GM21447 (cell line): ENCODE measurements around the gene ERF.

Experiments
- ATAC-seq: cut with Tn5 transposase; IDR thresholded peaks from one replicate; pipeline ENCODE4 v1.9.1; 2021; ENCODE audit not compliant: unreplicated experiment

ERF gene

DNA sequence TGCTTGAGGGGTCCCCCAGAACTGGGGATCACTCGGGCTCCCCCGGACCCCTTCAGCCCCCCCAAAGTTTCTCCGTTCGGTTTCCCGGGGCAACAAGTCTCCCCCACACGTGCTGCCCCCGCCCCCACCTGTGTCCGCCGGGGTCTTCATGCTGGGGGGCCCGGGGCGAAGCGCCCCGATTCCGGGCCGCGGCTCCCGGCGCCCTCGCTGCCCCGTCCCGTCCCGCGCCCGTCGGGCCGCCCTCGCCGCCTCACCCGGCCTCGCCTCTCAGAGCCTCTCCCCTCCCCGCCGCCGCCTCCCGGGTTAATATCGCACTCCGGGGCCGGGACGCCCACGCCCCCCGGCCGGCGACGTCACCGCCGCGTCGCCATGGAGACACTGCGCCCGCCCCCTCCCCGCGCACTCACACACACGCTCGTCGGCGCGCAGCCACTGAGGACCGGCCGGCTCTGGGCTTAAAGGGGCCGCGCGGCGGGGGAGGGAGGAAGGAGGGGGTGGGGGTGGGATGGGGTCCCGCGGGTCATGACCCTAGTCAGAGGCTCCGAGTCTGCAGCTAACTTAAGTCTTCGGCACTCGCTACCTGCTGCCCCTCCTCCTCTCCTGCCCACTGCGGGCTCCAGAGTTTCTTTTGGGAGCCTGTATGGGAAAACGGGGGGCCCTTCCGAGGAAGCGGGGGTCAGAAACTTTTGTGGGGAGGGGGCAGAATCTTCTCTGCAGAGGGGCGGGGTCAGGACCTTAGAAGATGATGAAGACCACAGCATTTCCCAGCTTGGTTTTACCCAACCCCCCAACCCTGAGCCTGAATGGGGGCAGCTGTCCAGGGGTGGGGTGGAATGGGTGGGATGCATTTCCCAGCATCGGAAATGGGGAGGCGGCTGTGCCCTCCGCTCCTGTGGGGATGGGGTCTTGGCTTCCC is at the start of gene ERF:
Gene ERF (minus strand): TSS at position 279 of the 916 bp plus-strand sequence. CDS start 129 bp downstream, at position 150.
- peak; percentile 52 for ATAC-seq

DNA sequence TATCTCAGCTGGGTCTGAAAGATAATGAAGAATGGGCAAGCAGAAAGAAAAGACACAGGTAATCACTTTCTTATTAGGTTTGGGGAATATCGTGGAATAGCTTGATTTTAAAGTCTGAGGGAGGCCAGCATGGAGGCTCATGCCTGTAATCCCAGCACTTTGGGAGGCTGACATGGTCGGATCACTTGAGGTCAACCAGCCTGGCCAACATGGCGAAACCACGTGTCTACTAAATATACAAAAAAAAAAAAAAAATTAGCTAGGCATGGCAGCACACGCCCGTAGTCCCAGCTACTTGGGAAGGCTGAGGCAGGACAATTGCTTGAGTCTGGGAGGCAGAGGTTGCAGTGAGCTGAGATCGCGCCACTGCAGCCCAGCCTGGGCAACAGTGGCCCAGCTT is 48.9 kb upstream of the ERF start:
- ATAC-seq: no peak

DNA sequence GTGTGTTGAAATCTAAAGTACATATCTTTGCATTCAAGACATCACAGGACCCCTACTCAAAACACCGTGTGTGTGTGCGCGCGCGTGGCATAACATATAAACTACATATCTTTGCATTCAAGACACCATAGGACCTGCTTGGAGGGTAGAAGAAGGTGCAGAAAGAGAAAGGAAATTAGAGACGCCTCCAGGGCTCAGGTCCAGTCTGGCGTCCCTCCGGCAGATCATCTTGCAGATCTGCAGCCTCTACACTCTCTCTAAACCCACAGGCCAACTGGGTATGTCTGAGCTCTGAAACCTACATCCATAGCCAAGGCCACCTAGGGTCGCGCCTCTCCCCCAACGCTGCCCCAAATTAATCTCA is 48.2 kb upstream of the ERF start:
- no peak for ATAC-seq

DNA sequence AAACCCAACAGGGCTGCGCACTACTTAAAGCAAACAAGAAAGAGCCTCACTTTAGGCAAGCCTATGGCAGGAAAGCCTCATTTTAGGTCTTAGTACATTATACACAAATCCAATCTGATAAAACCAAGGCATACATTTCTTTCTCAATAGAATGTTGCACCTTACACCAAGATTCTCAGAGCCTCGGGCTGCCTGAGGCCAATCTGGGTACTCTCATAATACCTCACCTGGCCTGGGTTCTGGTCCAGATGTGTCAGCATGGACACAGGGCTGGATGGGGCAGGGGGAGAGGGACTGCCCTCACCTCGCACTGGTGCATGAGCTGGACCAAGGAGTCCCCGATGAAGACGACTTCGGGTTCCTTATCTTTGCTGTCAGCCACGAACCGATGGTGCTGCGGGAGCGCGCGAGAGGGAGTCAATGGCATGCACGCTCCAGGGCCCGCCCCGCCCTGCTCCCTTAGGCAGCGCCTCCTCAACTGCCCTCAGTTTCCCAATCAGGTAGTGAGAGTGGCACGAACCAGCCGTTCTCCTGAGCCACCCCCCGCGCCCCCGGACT is 46.8 kb upstream of the ERF start, which contains the start of gene PRR19:
Gene PRR19 (plus strand): TSS at position 487 of the 558 bp plus-strand sequence. CDS start 7,453 bp downstream, outside the sequence.
- no peak for ATAC-seq

DNA sequence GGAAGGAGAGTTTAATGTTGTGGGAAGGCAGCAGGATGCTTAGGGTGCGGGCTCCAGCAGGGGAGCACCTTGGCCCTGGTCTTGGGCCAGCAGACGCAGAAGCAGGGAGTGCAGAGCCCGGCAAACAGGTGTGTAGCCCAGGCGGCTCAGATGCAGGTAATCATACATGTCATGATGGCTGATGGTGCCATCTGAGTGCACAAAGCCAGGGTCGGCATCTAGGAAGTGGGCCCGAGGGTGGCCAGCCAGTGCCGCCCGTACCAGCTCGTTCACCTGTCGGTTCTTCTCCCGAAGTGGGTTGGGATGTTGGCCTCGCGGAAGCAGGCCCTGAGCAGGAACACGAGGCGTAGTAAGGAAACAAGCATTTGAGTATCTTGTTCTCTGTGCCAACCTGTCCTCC is 42.1 kb upstream of the ERF start:
- no peak for ATAC-seq

DNA sequence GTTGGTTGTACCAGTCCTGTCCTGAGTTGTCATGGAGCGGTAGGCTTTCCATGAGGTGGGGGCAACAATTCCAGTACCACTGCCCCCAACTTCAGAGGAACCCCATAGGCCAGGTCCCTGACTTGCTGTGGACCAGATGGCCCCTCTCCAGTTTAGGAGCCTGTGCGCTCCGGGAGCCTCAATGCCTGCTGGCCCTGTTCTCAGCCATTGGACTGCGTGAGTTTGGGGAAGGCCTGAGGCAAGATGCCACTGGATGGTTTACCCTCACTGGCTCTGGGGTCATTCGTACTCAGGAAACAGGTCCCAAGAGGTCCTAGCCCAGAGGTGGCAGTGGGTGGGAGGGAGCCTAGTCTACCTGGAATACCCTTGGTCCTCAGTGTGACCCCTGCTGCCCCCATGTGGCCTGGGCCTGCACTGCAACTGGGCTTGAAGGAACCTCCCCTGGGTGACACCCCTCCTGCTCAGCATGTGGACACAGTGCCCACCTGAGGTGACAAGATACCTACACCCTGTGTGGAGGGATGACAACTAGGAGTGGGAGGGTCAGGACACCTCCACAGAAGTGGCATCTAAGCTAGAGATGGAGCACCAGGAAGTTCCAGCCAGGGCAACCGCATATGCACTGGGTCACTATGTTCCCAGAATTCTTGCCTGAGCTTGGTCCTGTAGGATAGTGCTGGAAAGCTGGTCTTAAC is 41.0 kb upstream of the ERF start:
- peak; percentile 45 for ATAC-seq

DNA sequence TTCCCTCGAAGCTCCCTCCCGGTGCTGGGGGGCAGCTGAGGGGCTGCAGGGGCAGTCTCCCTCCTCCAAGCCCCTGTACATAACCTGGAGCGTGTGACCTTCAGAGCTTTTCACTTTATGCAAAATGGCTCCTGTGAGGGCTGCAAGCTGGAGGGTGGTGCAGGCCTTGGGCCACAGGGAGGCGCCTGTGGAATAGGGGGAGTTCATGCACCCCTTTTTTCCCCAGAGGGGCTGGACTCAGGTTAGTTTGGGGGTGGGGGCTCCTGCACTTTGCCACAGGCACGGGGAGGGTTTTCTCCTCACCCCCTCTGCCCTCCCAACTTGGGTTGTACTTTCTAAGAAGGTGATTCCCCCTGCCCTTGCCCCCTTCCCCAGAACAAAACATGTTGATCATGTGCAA is 40.4 kb upstream of the ERF start:
- no peak for ATAC-seq

DNA sequence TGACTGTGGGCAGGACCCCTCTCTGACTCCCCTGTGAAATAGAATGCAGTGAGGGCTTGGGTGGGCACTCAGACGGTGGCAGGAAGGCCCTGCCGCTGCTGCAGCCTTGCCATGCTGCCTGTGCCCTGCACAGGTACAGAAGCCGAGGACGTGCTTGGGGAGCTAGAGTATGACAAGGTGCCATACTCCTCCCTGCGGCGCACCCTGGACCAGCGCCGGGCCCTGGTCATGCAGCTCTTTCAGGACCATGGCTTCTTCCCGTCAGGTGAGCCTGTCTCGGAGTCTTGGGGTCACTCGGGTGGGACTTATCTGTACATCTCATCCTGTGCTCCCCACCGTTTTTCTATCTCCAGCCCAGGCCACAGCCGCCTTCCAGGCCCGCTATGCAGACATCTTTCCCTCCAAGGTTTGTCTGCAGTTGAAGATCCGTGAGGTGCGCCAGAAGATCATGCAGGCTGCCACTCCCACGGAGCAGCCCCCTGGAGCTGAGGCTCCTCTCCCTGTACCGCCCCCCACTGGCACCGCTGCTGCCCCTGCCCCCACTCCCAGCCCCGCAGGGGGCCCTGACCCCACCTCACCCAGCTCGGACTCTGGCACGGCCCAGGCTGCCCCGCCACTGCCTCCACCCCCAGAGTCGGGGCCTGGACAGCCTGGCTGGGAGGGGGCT is 39.7 kb upstream of the ERF start:
- ATAC-seq: no peak

DNA sequence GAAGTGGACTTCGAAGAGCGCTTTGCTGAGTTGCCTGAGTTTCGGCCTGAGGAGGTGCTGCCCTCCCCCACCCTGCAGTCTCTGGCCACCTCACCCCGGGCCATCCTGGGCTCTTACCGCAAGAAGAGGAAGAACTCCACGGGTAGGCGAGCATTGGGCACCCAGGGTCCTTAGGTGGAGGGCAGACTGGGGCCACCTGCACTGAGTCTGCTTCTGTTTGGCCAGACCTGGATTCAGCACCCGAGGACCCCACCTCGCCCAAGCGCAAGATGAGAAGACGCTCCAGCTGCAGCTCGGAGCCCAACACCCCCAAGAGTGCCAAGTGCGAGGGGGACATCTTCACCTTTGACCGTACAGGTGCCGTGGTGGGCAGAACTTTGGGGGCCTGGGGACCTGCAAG is 39.0 kb upstream of the ERF start:
- ATAC-seq: no peak

DNA sequence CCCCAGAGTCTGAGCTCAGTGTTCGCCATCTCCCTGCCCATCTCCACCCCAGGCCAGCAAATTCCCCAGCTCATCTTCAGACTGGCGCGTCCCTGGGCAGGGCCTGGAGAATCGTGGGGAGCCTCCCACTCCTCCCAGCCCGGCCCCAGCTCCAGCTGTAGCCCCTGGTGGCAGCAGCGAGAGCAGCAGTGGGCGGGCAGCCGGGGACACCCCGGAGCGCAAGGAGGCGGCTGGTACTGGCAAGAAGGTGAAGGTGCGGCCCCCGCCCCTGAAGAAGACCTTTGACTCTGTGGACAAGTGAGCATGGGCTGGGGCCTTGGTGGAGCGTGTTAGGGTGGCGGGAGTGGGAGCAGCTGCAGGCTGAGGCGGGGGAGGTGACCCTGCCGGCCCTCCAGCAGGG is 38.6 kb upstream of the ERF start:
- ATAC-seq: no peak

DNA sequence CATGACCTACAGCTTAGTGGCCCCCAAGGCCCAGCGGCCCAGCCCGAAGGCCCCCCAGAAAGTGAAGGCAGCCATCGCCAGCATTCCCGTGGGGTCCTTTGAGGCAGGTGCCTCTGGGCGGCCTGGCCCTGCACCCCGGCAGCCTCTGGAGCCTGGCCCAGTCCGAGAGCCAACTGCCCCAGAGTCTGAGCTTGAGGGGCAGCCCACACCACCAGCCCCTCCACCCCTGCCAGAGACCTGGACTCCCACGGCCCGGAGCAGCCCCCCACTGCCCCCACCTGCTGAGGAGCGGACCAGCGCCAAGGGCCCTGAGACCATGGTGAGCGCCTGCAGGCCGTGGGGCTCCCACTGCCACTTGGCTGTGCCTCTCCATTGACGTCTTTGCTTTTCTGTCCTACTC is 38.0 kb upstream of the ERF start:
- ATAC-seq: no peak

DNA sequence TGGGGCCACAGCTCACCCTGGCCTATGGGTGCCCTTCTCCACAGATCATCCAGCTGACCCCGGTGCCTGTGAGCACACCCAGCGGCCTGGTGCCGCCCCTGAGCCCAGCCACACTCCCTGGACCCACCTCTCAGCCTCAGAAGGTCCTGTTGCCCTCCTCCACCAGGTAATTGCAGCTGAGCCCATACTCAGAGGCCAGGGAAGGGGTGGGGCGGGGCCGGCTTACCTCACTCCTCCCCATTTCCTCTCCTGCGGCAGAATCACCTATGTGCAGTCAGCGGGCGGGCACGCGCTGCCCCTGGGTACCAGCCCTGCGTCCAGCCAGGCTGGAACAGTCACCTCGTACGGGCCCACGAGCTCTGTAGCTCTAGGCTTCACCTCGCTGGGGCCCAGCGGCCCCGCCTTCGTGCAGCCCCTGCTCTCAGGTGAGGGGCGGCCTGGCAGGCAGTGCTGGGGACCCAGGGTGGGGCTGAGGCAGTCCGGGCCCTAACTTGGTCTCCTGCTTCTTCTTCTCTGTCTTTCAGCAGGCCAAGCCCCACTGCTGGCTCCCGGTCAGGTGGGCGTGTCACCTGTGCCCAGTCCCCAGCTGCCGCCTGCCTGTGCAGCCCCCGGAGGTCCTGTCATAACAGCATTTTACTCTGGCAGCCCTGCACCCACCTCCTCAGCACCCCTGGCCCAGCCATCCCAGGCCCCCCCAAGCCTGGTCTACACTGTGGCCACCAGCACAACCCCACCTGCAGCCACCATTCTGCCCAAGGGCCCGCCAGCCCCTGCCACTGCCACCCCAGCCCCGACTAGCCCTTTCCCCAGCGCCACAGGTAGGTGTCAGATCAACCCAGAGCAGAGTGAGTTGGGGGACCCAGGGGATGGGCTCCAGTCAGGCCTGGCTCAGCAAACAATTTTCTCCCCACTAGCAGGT is 37.4 kb upstream of the ERF start:
- ATAC-seq: no peak

DNA sequence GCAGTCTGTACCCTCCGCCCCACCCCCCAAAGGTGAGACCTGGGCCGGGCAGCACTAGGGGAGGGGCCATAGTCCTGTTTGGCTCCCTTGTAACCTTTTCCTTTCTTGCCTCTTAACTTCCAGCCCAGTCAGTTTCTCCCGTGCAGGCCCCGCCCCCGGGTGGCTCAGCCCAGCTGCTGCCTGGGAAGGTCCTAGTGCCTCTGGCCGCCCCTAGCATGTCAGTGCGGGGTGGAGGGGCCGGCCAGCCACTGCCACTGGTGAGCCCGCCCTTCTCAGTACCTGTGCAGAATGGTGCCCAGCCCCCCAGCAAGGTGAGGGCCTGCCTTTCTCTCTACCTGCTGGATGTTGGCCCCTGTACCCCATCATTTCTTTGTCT is 36.5 kb upstream of the ERF start:
- ATAC-seq: no peak

DNA sequence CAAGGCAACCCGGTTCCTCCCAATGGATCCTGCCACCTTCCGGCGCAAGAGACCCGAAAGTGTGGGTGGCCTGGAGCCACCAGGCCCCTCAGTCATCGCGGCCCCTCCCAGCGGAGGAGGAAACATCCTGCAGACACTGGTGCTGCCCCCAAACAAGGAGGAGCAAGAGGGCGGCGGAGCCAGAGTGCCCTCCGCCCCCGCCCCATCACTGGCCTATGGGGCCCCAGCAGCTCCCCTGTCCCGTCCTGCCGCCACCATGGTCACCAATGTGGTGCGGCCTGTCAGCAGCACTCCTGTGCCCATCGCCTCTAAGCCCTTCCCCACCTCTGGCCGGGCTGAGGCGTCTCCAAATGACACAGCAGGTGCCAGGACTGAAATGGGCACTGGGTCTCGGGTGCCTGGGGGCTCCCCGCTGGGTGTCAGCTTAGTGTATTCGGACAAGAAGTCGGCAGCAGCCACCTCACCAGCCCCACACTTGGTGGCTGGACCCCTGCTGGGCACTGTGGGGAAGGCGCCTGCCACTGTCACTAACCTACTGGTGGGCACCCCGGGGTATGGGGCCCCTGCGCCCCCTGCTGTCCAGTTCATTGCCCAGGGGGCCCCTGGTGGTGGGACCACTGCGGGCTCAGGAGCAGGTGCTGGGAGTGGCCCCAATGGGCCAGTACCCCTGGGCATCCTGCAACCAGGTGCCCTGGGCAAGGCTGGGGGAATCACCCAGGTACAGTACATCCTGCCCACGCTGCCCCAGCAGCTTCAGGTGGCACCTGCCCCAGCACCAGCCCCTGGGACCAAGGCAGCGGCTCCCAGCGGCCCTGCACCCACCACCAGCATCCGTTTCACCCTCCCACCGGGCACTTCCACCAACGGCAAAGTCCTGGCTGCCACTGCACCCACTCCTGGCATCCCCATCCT is 35.9 kb upstream of the ERF start:
- ATAC-seq: no peak

DNA sequence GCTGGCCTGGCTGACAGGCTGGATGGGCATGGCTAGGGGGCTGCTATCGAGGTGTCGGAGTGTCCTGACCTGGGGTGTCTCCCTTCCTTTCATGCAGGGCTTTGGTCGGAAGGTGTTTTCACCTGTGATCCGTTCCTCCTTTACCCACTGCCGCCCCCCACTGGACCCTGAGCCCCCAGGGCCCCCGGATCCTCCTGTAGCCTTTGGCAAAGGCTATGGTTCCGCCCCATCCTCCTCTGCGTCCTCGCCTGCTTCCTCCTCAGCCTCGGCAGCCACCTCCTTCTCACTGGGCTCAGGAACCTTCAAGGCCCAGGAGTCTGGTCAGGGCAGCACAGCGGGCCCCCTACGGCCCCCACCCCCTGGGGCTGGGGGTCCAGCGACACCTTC is 35.2 kb upstream of the ERF start:
- no peak for ATAC-seq

DNA sequence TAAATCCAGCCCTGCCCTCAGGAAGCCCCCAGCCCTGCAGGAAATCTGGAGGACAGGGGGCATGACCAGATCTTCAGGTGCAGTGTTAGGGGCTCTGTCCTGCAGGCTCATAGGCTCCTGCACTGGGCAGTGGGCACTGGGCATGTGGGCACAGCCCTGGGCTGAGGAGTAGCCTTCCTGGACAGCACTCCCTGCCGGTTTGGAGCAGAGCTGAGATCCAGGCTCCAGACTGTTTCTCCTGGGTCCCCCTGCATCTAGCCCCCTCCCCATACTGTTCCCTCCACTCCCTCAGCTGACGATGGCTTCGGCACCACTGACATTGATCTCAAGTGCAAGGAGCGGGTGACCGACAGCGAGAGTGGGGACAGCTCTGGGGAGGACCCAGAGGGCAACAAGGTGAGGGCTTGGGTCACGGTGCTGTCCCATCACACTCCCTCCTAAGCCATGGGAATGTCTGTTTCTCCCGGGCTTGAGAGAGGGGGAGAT is 34.7 kb upstream of the ERF start:
- ATAC-seq: no peak

DNA sequence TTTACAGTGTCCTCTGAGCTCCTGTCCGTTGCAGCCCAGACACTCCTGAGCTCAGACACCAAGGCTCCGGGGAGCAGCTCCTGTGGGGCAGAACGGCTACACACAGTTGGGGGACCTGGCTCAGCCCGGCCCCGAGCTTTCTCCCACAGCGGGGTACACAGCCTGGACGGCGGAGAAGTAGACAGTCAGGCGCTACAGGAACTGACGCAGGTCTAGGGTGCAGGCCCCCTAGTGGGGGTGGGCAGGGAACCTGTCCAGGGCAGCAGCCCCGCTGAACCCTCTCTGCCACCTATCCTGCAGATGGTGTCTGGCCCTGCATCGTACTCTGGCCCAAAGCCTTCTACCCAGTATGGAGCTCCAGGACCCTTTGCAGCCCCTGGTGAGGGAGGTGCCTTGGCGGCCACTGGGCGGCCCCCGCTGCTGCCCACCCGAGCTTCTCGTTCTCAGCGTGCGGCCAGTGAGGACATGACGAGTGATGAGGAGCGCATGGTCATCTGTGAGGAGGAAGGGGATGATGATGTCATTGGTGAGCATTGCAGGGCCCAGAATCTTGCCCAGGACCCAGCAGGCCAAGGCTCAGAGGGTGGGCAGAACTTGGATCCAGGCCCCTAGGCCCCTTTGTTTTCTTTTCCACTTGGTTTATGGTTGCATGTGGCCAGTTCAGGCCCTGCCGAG is 34.1 kb upstream of the ERF start:
- ATAC-seq: no peak

DNA sequence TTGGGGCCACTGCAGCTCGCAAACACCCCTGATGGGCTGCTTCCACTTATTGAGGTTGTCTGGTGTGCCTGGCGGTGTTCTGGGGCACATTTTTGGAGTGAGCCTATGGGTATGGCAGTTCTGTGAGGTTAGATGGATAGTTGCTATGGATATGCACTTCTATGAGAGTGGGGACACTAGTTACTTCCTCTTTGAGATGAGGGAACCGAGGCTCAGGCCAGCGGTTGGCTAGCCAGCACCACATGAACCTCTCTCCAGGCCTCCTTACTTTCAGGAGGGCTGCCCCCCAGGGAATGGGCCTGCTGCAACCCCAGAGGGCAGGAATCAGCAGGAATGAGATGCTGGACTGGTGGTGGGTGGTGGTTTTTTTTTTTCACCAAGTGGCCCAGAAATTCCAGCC is 33.5 kb upstream of the ERF start:
- ATAC-seq: no peak

DNA sequence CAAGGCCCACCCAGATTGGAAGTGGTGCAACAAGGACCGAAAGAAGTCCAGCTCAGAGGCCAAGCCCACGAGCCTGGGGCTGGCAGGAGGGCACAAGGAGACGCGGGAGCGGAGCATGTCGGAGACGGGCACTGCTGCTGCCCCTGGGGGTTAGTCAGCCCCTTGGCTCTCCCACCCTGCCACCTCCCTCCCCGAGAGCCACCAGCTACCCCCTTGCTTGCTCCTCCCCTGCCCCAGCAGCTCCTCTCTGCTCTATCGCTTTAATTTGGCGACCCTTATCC is 32.8 kb upstream of the ERF start:
- no peak for ATAC-seq
